ENCODE measurements around the gene EGFL7. TPM values are rescaled to one million over a fixed set of nuclear protein-coding genes. Genes with fewer than 3 reads are reported as not detected.

Gene EGFL7
- total and polyA plus RNA-seq, 2 of the 13 experiments (the other 11 are each of a cell fraction or from before 2014, with no cell fraction given): 0.20 to 5.1 TPM

- Histone ChIP-seq H3K9me3 (ENCODE audit: low read length) (no peaks in the 10 kb centered on the region), H4K20me1 (ENCODE audit: insufficient read depth, low read length) (peaks cover 8% of the 10 kb centered on the region; the same call in 1 of the 2 replicates), H2AFZ (ENCODE audit: low read length) (no peak overlapping the region), H3K27me3 (ENCODE audit: control insufficient read depth in 1 of 2, insufficient read depth in 2 of 2, low read length in 2 of 2) (peaks cover 27 to 86% of the 10 kb centered on the region in 2 experiments), H3K79me2 (ENCODE audit: insufficient read depth, low read length) (no peaks in the 10 kb centered on the region), H3K9ac (ENCODE audit: insufficient read depth, low read depth, low read length) (no peak overlapping the region), H3K36me3 (replicated peaks in 1 of 2; ENCODE audit: control insufficient read depth in 1 of 2, insufficient read depth in 2 of 2, low read length in 2 of 2) (no peaks in the 10 kb centered on the region), H3K4me3 (replicated peaks in 1 of 3; ENCODE audit: insufficient read depth in 1 of 3, low read depth in 2 of 3, low read length in 3 of 3) (no peak overlapping the region; a peak in 1 of 6 replicates), H3K27ac (ENCODE audit: extremely low read length, insufficient read depth, low read length) (no peak overlapping the region), H3K4me1 (ENCODE audit: insufficient read depth, low read length) (peaks cover 44% of the 10 kb centered on the region), H3K4me2 (ENCODE audit: low read depth, low read length) (peak overlapping the region; percentile 15; the same call in 1 of the 2 replicates)
- BruUV-seq (replicated peaks): no TSS peak
- ChIA-PET POLR2A (no interaction called here), CTCF (ENCODE audit: low intra/inter-chr PET ratio, low total read pairs) (no interaction called here)
- TF ChIP-seq ZSCAN29 (CRISPR knock-in tag; conservative IDR thresholded peaks at IDR 0.05) (no peak), FOXK2 (IDR thresholded peaks at IDR 0.05) (no peak), TFAP4 (IDR thresholded peaks at IDR 0.05; ENCODE audit: borderline replicate concordance, low read depth) (peak; percentile 13; the same call in 1 of the 2 replicates), EZH2 (conservative IDR thresholded peaks at IDR 0.05; ENCODE audit: low read depth, low read length) (0 out of 2 replicates have a peak, but pooled peaks have one; percentile 15)
- intact Hi-C loops (cut with micrococcal nuclease; ENCODE audit: unreplicated experiment) (no loop called here), in situ Hi-C loops (cut with HindIII; ENCODE audit: extremely low pct_ligation_motif_present, low pct_unique_long_range_greater_than_20kb) (no loop called here)
- 4% methylated on average over 8 of the region's 22 CpGs for WGBS (ENCODE audit: low lambda C conversion rate)
- DNase-seq (ENCODE audit: low spot score) (no peak), ATAC-seq (no peak), FAIRE-seq (no peak)
Measured at GRCh38 chr9:136616948-136617695, 45.6 kb upstream of the EGFL7 start.

GRCh38 chr9:136617746-136618579 is 44.8 kb upstream of the EGFL7 start:
- in situ Hi-C loops (cut with HindIII; ENCODE audit: extremely low pct_ligation_motif_present, low pct_unique_long_range_greater_than_20kb): no loop called here
- no peak overlapping the region for H2AFZ ChIP-seq (ENCODE audit: low read length)
- TF ChIP-seq SPEN (CRISPR knock-in tag; IDR thresholded peaks at IDR 0.05; ENCODE audit: low read depth): no peak
- 0 out of 2 replicates have a peak, but pooled peaks have one; percentile 21 for TF ChIP-seq ZFP91 (CRISPR knock-in tag; IDR thresholded peaks at IDR 0.05; ENCODE audit: borderline replicate concordance)
- TF ChIP-seq EZH2 (conservative IDR thresholded peaks at IDR 0.05; ENCODE audit: low read depth, low read length): 0 out of 2 replicates have a peak, but pooled peaks have one; percentile 22
- no peak for TF ChIP-seq CBX1 (IDR thresholded peaks at IDR 0.05; ENCODE audit: low read depth)
- peak; percentile 20; the same call in 1 of the 2 replicates for TF ChIP-seq GABPB1 (CRISPR knock-in tag; IDR thresholded peaks at IDR 0.05)
- TF ChIP-seq KLF12 (CRISPR knock-in tag; IDR thresholded peaks at IDR 0.05; ENCODE audit: borderline replicate concordance): no peak
- TF ChIP-seq MXD4 (CRISPR knock-in tag; IDR thresholded peaks at IDR 0.05): no peak
- TF ChIP-seq HNRNPL (IDR thresholded peaks at IDR 0.05; ENCODE audit: low read depth, low read length): 0 out of 2 replicates have a peak, but pooled peaks have one; percentile 60
- TF ChIP-seq TFAP4 (IDR thresholded peaks at IDR 0.05; ENCODE audit: borderline replicate concordance, low read depth): peak; percentile 28; the same call in 1 of the 2 replicates
- TF ChIP-seq ZNF564 (CRISPR knock-in tag; IDR thresholded peaks at IDR 0.05): no peak

More at GRCh38 chr9:136617746-136618579, 44.8 kb upstream of the EGFL7 start:
- Histone ChIP-seq H3K4me3 (replicated peaks in 1 of 3; ENCODE audit: insufficient read depth in 1 of 3, low read depth in 2 of 3, low read length in 3 of 3) (no peak overlapping the region; a peak in 1 of 6 replicates), H3K4me2 (ENCODE audit: low read depth, low read length) (peak overlapping the region; percentile 15; the same call in 1 of the 2 replicates), H4K20me1 (ENCODE audit: insufficient read depth, low read length) (peaks cover 8% of the 10 kb centered on the region; the same call in 1 of the 2 replicates), H3K9ac (ENCODE audit: insufficient read depth, low read depth, low read length) (no peak overlapping the region), H3K79me2 (ENCODE audit: insufficient read depth, low read length) (no peaks in the 10 kb centered on the region), H3K27me3 (ENCODE audit: control insufficient read depth in 1 of 2, insufficient read depth in 2 of 2, low read length in 2 of 2) (peaks cover 33 to 89% of the 10 kb centered on the region in 2 experiments), H3K9me3 (ENCODE audit: low read length) (no peaks in the 10 kb centered on the region), H3K4me1 (ENCODE audit: insufficient read depth, low read length) (peaks cover 44% of the 10 kb centered on the region), H3K36me3 (replicated peaks in 1 of 2; ENCODE audit: control insufficient read depth in 1 of 2, insufficient read depth in 2 of 2, low read length in 2 of 2) (no peaks in the 10 kb centered on the region), H3K27ac (ENCODE audit: extremely low read length, insufficient read depth, low read length) (no peak overlapping the region)
- DNase-seq (ENCODE audit: low spot score): no peak
- BruUV-seq (replicated peaks): no TSS peak
- no peak for FAIRE-seq
- ATAC-seq: no peak; the same call in 2 of the 3 replicates
- 26% methylated on average over 17 of the region's 26 CpGs for WGBS (ENCODE audit: low lambda C conversion rate)
- CTCF ChIA-PET (ENCODE audit: low intra/inter-chr PET ratio, low total read pairs): no interaction called here
- POLR2A ChIA-PET: no interaction called here
- intact Hi-C loops (cut with micrococcal nuclease; ENCODE audit: unreplicated experiment): no loop called here

All from HepG2 (cell line).